Thyroid gland (tissue), 4 donors: ENCODE data around the gene BAIAP3.

Source experiments
- POLR2A ChIP-seq, 2 donors: fragments of 450-650 bp; IDR thresholded peaks; one replicate each; pipeline ENCODE4 v1.6.1; 2017; ENCODE audit warnings: antibody characterized with exemption in 2 of 2, mild to moderate bottlenecking in 2 of 2, moderate library complexity in 1 of 2
- TF ChIP-seq, protein P1 (sequence below), 6 experiments: fragments of 200-600 bp in 3 of 6; fragments of 450-650 bp in 3 of 6; sonication (generic) in 3 of 6; IDR thresholded peaks; one replicate each; pipeline ENCODE4 v1.5.1; 2016 to 2019; ENCODE audit warnings: antibody characterized with exemption in 6 of 6, mild to moderate bottlenecking in 2 of 6, inconsistent platforms in 1 of 6, moderate library complexity in 1 of 6

DNA sequence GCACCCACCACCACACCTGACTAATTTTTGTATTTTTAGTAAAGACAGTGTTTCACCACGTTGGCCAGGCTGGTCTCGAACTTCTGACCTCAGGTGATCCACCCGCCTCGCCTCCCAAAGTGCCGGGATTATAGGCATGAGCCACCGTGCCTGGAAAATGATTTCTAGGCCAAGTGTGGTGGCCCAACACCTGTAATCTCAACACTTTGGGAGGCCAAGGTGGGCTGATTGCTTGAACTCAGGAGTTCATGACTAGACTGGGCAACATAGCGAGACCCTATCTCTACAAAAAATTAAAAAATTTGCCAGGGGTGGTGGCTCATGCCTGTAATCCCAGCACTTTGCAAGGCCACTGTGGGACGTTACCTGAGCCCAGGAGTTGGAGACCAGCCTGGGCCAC, 11.0 kb upstream of the BAIAP3 start:
- TF ChIP-seq, protein P1, sequence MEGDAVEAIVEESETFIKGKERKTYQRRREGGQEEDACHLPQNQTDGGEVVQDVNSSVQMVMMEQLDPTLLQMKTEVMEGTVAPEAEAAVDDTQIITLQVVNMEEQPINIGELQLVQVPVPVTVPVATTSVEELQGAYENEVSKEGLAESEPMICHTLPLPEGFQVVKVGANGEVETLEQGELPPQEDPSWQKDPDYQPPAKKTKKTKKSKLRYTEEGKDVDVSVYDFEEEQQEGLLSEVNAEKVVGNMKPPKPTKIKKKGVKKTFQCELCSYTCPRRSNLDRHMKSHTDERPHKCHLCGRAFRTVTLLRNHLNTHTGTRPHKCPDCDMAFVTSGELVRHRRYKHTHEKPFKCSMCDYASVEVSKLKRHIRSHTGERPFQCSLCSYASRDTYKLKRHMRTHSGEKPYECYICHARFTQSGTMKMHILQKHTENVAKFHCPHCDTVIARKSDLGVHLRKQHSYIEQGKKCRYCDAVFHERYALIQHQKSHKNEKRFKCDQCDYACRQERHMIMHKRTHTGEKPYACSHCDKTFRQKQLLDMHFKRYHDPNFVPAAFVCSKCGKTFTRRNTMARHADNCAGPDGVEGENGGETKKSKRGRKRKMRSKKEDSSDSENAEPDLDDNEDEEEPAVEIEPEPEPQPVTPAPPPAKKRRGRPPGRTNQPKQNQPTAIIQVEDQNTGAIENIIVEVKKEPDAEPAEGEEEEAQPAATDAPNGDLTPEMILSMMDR (IDR thresholded peaks at IDR 0.05) = no peak
- TF ChIP-seq POLR2A (IDR thresholded peaks at IDR 0.05) = no peak
